ENCODE data around the gene SHMT2. TPM values are rescaled to one million over a fixed set of nuclear protein-coding genes. Genes with fewer than 3 reads are reported as not detected.

SHMT2 gene
- total and polyA plus RNA-seq, 2 of the 4 experiments (the other 2 are of a cell fraction), result 266 to 364 TPM

DNA sequence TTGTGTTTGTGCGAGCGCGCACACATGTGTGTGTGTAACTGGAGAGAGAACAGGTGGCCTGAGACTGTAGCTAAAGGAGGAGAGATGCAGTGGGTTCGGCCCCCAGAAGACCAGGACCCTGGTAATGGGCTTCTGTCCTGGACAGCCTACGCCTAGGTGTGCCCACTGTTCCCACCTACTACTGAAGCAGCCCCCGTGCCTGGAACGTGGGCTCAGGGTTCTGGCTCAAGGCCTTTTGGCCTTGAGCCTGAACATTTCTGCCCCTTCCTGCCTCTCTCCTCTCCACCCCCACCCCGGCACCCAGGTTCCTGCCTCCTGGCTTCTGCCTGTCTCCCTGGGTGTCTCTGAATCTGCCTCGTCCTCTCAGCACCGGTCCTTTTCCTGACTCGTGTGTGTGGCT lies 14.4 kb upstream of the SHMT2 start:
- Histone ChIP-seq H4K5ac (ENCODE audit: low read depth, low read length) (no peak overlapping the region), H2BK20ac (ENCODE audit: low read depth, low read length) (no peak overlapping the region), H2BK120ac (ENCODE audit: low read depth, low read length) (no peak overlapping the region), H2AK5ac (ENCODE audit: low read depth, low read length) (no peak overlapping the region), H3K14ac (replicated peaks; ENCODE audit: low read depth, low read length) (no peak overlapping the region), H3K4me3 (ENCODE audit: insufficient read depth, low read depth, low read length) (no peak overlapping the region), H2BK15ac (ENCODE audit: low read depth, low read length) (no peak overlapping the region), H4K20me1 (ENCODE audit: insufficient read depth, low read length) (peaks cover 59% of the 10 kb centered on the region), H3K36me3 (ENCODE audit: control insufficient read depth, insufficient read depth, low read length) (peaks cover 37% of the 10 kb centered on the region), H3K4ac (ENCODE audit: low read depth, low read length) (no peak overlapping the region), H3K18ac (ENCODE audit: low read depth, low read length) (no peak overlapping the region), H3K27me3 (ENCODE audit: control insufficient read depth, insufficient read depth, low read length) (peaks cover 51% of the 10 kb centered on the region), H3K9ac (ENCODE audit: low read depth, low read length) (no peak overlapping the region), H3K56ac (ENCODE audit: extremely low read depth, insufficient read depth, low read length) (no peak overlapping the region), H2BK5ac (ENCODE audit: low read depth, low read length, poor library complexity, severe bottlenecking) (no peak overlapping the region), H3K27ac (ENCODE audit: insufficient read depth, low read length) (no peak overlapping the region), H4K91ac (ENCODE audit: insufficient read depth, low read depth, low read length) (no peak overlapping the region), H3K79me1 (ENCODE audit: low read depth in 1 of 2, low read length in 2 of 2) (peaks cover 0 to 7% of the 10 kb centered on the region in 2 experiments; a peak in 1 of 4 replicates), H2AFZ (replicated peaks; ENCODE audit: low read length, poor library complexity) (peak overlapping the region; percentile 64), H3K4me1 (ENCODE audit: control insufficient read depth, insufficient read depth, low read length) (peaks cover 7% of the 10 kb centered on the region), H3K4me2 (ENCODE audit: low read depth, low read length) (no peak overlapping the region), H4K8ac (ENCODE audit: low read depth in 2 of 2, low read length in 2 of 2) (no peak overlapping the region), H3K9me3 (ENCODE audit: control insufficient read depth, insufficient read depth, low read length) (no peaks in the 10 kb centered on the region), H2AK9ac (replicated peaks; ENCODE audit: low read depth, low read length, poor library complexity) (peak overlapping the region; percentile 58), H3K23ac (ENCODE audit: low read depth, low read length) (no peak overlapping the region), H3K9me1 (ENCODE audit: insufficient read depth, low read length) (no peaks in the 10 kb centered on the region)
- 35% methylated on average over 3 of the region's 11 CpGs; no CpG with 5 or more reads in 1 of the 2 experiments for WGBS, 2 experiments (ENCODE audit: extremely low coverage in 2 of 2, insufficient read length in 1 of 2)
- ChIA-PET CTCF (interaction anchor here (1.2 to 3.5 kb wide), 3 partner anchors 24 to 28 kb away, joined by 5 to 25 read pairs (median 6); no protein-coding TSS in a partner anchor), POLR2A (ENCODE audit: unreplicated experiment) (no interaction called here)
- no peak for DNase-seq
- no TSS peak for BruUV-seq (replicated peaks)
- in situ Hi-C loops (cut with MboI; ENCODE audit: low sequenced_read_pairs), result no loop called here
- intact Hi-C loops (cut with micrococcal nuclease), result no loop called here
- no peak for ATAC-seq (ENCODE audit: low read depth)
- TF ChIP-seq POLR2A (IDR thresholded peaks at IDR 0.05; ENCODE audit: low read depth, low read length), result 0 out of 2 replicates have a peak, but pooled peaks have one; percentile 5
- no peak for TF ChIP-seq MXI1 (IDR thresholded peaks at IDR 0.05; ENCODE audit: borderline replicate concordance, low read depth, low read length)
- dilution Hi-C loops (cut with HindIII; ENCODE audit: low sequenced_read_pairs, unreplicated experiment), result no loop called here

Data from IMR-90 (cell line).